T-helper 1 cell treated with Interleukin-12 subunit alpha and Interleukin-12 subunit beta and Interleukin-4 antibody, amounts not matched to agents 30 μg/mL and 1 μg/mL, for 36 hours (primary cell): ENCODE measurements around the gene NTF4.
"Not testable (repeated sequence)": the region's sequence is repeated elsewhere in the genome, so short reads cannot be mapped to it uniquely, and the experiment has no call there.

Experiments used
- H3K27ac Mint-ChIP-seq: one replicate; pipeline ENCODE4 v1.8.0; 2021; ENCODE audit warnings: mild to moderate bottlenecking, mixed read lengths
- H3K27me3 Mint-ChIP-seq: one replicate; pipeline ENCODE4 v1.8.0; 2021; ENCODE audit warnings: low read depth, mixed read lengths
- H3K36me3 Mint-ChIP-seq: one replicate; pipeline ENCODE4 v1.8.0; 2021; ENCODE audit warnings: low read depth, mixed read lengths
- H3K4me1 Mint-ChIP-seq: one replicate; pipeline ENCODE4 v1.8.0; 2021; ENCODE audit warnings: low read depth, mixed read lengths
- H3K4me3 Mint-ChIP-seq: one replicate; pipeline ENCODE4 v1.8.0; 2021; ENCODE audit warnings: mild to moderate bottlenecking, moderate library complexity, mixed read lengths
- H3K9me3 Mint-ChIP-seq: one replicate; pipeline ENCODE4 v1.8.0; 2021; ENCODE audit warnings: mixed read lengths

The NTF4 gene

GRCh38 chr19:49073514-49074378 is 9.1 kb upstream of the NTF4 start:
- H3K27me3 Mint-ChIP-seq: peaks cover 48% of the 10 kb centered on the region
- peaks cover 2% of the 10 kb centered on the region for H3K4me1 Mint-ChIP-seq
- no peaks in the 10 kb centered on the region for H3K9me3 Mint-ChIP-seq
- no peak overlapping the region for H3K27ac Mint-ChIP-seq
- H3K4me3 Mint-ChIP-seq: peak overlapping the region; percentile 71
- H3K36me3 Mint-ChIP-seq: peaks cover 1% of the 10 kb centered on the region

- H3K9me3 Mint-ChIP-seq: no peaks in the 10 kb centered on the region
- H3K4me1 Mint-ChIP-seq: peaks cover 2% of the 10 kb centered on the region
- peaks cover 1% of the 10 kb centered on the region for H3K36me3 Mint-ChIP-seq
- H3K27me3 Mint-ChIP-seq: peaks cover 62% of the 10 kb centered on the region
- H3K27ac Mint-ChIP-seq: no peak overlapping the region
- no peak overlapping the region for H3K4me3 Mint-ChIP-seq
Measured at GRCh38 chr19:49071860-49072547, 7.4 kb upstream of the NTF4 start.

GRCh38 chr19:49070416-49070815 is 5.8 kb upstream of the NTF4 start:
- Mint-ChIP-seq H3K9me3 (no peaks in the 10 kb centered on the region), H3K27ac (no peak overlapping the region), H3K4me3 (no peak overlapping the region), H3K27me3 (peaks cover 77% of the 10 kb centered on the region), H3K4me1 (peaks cover 2% of the 10 kb centered on the region), H3K36me3 (peaks cover 1% of the 10 kb centered on the region)

DNA sequence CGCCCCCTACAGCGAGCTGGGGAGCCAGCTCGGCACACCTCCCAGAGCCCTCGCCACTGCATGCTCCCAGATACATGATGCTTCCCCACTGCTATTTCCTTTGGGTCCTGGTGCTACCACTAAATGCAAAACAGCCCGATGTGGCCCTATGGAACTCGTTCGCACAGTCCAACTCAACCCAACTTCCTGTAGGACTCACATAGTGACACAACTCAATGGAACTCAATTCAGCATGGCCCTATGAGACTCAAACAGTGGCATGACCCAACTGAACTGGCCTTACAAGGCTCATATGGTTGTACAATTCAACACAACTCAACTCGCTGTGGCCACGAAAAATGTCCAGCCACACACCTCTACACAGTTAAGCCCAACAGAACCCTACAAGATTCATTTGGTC is 4.4 kb upstream of the NTF4 start:
- peaks cover 81% of the 10 kb centered on the region for H3K27me3 Mint-ChIP-seq
- no peaks in the 10 kb centered on the region for H3K9me3 Mint-ChIP-seq
- no peak overlapping the region for H3K4me3 Mint-ChIP-seq
- no peak overlapping the region for H3K27ac Mint-ChIP-seq
- H3K36me3 Mint-ChIP-seq: peaks cover 1% of the 10 kb centered on the region
- peaks cover 2% of the 10 kb centered on the region for H3K4me1 Mint-ChIP-seq

- Mint-ChIP-seq H3K9me3 (no peaks in the 10 kb centered on the region), H3K4me3 (no peak overlapping the region), H3K27ac (no peak overlapping the region), H3K27me3 (peaks cover 77% of the 10 kb centered on the region), H3K36me3 (no peaks in the 10 kb centered on the region), H3K4me1 (no peaks in the 10 kb centered on the region)
Measured at GRCh38 chr19:49067554-49067953, 2.9 kb upstream of the NTF4 start.

DNA sequence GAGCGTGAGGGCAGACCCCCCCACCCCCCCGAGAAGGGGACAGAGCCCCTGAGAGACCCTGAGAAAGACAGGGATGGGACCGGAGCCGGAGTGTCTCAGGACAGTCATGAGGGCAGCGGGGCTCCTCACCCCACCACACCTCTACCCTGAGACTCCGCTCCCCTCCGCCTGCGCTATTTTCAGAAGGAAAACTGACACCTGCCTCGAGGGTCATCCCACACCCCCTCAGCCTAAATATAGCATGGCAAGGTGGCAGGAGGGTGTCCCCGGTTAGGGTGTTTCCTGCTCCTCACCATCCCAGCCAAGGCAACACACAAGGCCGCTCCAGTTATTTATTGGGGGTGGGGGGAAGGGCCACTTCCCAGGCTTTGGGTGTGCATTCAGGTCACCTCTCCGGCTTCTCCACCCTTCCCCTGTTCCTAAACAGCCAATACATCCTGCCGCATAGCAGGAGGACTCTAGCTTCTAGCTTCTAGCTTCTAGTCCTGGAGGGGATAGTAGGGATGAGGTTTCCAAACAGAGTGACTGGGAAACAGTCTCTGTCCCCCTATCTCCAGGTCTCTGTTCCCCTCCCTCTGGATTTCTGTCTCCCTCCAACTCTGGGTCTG is 1.4 kb upstream of the NTF4 start:
- Mint-ChIP-seq H3K9me3 (no peaks in the 10 kb centered on the region), H3K27ac (no peak overlapping the region), H3K36me3 (no peaks in the 10 kb centered on the region), H3K4me1 (no peaks in the 10 kb centered on the region), H3K4me3 (no peak overlapping the region), H3K27me3 (peaks cover 73% of the 10 kb centered on the region)

GRCh38 chr19:49064029-49064629 is 489 bp downstream of the NTF4 start:
- H3K4me1 Mint-ChIP-seq: no peaks in the 10 kb centered on the region
- peaks cover 69% of the 10 kb centered on the region for H3K27me3 Mint-ChIP-seq
- no peak overlapping the region for H3K27ac Mint-ChIP-seq
- no peaks in the 10 kb centered on the region for H3K36me3 Mint-ChIP-seq
- no peaks in the 10 kb centered on the region for H3K9me3 Mint-ChIP-seq
- no peak overlapping the region for H3K4me3 Mint-ChIP-seq

DNA sequence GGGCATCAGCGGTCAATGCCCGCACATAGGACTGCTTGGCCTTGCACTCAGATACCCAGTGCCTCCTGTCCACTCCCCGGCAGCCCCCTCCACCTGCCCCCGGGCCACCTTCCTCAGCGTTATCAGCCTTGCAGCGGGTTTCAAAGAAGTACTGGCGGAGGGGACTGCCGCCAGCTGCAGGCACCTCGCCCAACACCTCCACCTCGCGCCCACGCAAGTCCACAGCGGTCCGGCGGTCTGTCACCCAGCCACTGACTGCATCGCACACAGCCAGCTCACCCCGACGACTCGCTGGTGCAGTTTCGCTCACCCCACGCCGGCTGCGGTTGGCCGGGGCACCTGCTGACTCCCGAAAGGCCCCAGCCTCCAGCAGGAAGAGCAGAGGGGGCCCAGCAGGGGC is 3.2 kb downstream of the NTF4 start:
- Mint-ChIP-seq H3K27ac (no peak overlapping the region), H3K36me3 (no peaks in the 10 kb centered on the region), H3K9me3 (no peaks in the 10 kb centered on the region), H3K4me3 (no peak overlapping the region), H3K4me1 (peaks cover 9% of the 10 kb centered on the region), H3K27me3 (peaks cover 72% of the 10 kb centered on the region)

DNA sequence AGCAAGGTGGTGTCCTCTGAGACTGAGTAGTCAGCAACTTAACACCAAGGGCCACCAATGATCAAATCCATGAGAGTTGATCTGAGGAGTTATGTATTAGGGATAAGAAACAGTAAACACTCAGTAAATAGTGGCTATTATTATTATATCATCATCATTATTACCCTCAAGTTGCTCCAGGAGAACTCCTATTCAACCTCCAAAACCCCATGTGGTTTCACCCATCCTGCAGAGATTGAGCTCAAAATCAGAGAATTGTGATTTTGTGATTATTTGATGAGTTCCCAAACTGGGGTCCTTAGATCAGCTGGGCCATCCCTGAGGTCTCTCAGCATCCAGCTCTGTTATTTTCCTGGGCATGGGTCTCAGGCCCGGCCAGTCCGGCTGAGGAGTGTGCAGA is 3.6 kb downstream of the NTF4 start:
- H3K9me3 Mint-ChIP-seq: no peaks in the 10 kb centered on the region
- no peak overlapping the region for H3K27ac Mint-ChIP-seq
- peaks cover 72% of the 10 kb centered on the region for H3K27me3 Mint-ChIP-seq
- peaks cover 12% of the 10 kb centered on the region for H3K4me1 Mint-ChIP-seq
- H3K36me3 Mint-ChIP-seq: no peaks in the 10 kb centered on the region
- H3K4me3 Mint-ChIP-seq: no peak overlapping the region

DNA sequence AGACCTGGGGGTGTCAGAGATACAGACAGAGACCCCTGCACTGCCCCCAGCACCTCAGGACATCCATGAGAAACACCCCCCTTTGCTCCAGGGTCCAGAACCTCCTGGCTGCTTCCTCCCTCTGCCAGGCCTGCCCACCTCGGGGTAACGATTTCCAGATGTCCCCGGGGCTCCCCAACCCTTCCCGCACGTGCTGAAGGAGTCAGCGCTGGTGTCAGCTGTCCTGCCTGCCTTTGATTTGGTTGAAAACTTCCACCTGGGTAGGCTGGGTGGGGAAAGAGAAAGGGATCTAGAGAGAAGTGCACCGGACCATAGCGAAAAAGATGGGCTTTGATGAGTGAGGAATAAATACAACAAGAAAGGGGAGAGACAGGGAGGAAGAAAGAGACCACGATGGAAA is 5.6 kb downstream of the NTF4 start:
- H3K36me3 Mint-ChIP-seq: no peaks in the 10 kb centered on the region
- H3K27me3 Mint-ChIP-seq: peaks cover 67% of the 10 kb centered on the region
- no peaks in the 10 kb centered on the region for H3K9me3 Mint-ChIP-seq
- peaks cover 12% of the 10 kb centered on the region for H3K4me1 Mint-ChIP-seq
- H3K4me3 Mint-ChIP-seq: no peak overlapping the region
- no peak overlapping the region for H3K27ac Mint-ChIP-seq

- Mint-ChIP-seq H3K9me3 (no peaks in the 10 kb centered on the region), H3K27me3 (peaks cover 63% of the 10 kb centered on the region), H3K36me3 (no peaks in the 10 kb centered on the region), H3K27ac (no peak overlapping the region), H3K4me3 (no peak overlapping the region), H3K4me1 (peaks cover 12% of the 10 kb centered on the region)
Measured at GRCh38 chr19:49058562-49058961, 6.1 kb downstream of the NTF4 start.

DNA sequence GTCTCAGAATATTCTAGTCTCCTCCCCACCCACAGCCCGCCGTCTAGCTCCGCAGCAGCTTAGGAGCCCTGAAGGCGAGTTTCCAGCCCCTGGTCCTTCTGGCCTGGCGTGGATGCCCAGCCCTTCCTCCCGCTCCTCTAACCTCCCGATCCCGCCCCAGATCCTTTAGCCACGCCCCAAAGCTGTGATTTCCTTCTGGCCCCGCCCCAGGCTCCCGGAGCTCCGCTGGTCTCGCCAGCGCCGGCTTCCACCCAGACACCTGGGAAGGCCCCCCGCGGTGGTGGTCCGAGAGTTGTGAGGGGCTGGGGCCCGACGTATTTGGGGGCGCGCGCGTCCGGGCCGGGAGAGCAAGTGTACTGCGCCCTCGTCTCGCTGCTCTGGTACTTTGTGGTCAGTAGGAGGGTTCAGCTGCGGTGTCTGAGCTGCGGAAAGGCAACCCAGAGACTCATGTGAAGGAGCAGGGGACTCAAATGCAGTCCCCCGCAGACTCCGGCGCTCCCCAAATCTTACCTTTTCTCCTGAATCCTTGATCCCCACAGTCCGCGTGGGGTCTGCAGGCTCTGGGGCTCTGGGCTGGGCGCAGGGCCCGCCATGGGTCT is 6.9 kb downstream of the NTF4 start, which contains the start of gene CGB7:
Gene CGB7, minus strand, starts transcription at position 114 of the 599 bp plus-strand sequence. CDS start 2,374 bp downstream, outside the sequence.
- peaks cover 56% of the 10 kb centered on the region for H3K27me3 Mint-ChIP-seq
- H3K4me3 Mint-ChIP-seq: peak within 1 kb of the TSS; percentile 74
- H3K4me1 Mint-ChIP-seq: peaks cover 12% of the 10 kb centered on the region
- H3K27ac Mint-ChIP-seq: no peak within 1 kb of the TSS
- no peaks in the 10 kb centered on the region for H3K36me3 Mint-ChIP-seq
- no peaks in the 10 kb centered on the region for H3K9me3 Mint-ChIP-seq

DNA sequence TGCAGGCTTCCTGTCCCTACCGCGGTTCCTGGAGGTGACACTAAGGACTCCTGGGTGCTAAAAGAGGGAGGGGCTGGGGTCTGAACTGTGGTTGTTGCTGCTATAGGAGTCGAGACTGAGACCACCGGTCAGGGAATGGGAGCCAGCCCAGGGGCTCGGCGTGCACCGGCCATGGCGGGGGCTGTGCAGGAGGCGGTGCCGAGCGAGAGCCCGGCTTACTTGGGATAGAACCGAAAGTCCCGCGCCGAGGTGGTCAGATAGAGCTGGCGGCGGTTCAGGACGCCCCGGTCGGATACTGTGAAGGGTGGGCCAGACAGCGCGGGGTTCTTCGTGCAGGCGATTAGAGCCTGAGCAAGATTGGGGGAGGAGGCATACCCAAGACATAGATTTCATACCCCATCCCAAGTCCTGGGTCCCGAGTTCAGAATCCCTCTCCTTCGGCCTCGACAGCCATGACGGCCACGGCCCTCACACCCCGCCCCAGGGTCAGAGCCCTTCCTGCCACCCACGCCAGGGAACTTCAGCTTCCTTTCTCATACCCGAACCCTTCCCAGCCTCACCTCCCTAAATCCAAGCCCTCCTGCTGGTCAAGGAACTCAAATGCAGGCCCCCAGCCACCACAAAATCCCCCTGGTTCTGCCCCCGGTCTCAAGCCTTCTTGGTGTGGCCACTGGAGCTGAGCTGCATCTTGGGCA is 7.6 kb downstream of the NTF4 start:
- Mint-ChIP-seq H3K4me3 (peak overlapping the region; percentile 74), H3K27me3 (peaks cover 56% of the 10 kb centered on the region), H3K4me1 (peaks cover 12% of the 10 kb centered on the region)
- H3K27ac Mint-ChIP-seq, H3K36me3 Mint-ChIP-seq, H3K9me3 Mint-ChIP-seq: not testable (repeated sequence)
